ENCODE results near the gene RADIL.

The RADIL gene

DNA sequence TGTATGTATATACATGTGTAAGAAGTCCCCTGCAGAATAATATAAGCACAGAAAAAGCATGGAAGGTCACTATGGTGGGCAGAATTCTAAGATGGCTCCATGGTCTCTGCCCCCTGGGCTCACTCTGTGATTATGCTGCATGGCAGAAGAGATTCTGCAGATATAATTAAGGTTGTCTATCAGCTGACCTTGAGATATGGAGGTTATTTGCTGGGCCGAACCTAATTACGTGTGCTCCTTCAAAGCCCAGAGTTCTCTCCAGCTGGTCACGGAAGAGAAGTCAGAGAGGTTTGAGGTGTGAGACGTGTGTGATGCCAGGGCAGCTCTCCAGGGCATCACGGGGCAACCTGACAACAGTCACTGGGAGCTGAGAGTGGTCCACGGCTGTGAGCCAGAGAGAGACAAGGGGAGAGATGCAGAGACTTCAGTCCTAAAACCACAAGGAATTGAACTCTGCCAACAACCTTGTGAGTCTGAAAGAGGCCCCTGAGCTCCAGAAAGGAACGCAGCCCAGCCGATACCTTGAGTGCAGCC lies 33.2 kb downstream of the RADIL start:
- no peak overlapping the region for H3K4me3 Mint-ChIP-seq
- peaks cover 12% of the 10 kb centered on the region for H3K27me3 Mint-ChIP-seq
- H3K36me3 Mint-ChIP-seq (ENCODE audit: low read depth): no peaks in the 10 kb centered on the region
- H3K9me3 Mint-ChIP-seq: no peaks in the 10 kb centered on the region
- peaks cover 8% of the 10 kb centered on the region for H3K4me1 Mint-ChIP-seq (ENCODE audit: low read depth)
- H3K27ac Mint-ChIP-seq: no peak overlapping the region
- no peak for DNase-seq

DNA sequence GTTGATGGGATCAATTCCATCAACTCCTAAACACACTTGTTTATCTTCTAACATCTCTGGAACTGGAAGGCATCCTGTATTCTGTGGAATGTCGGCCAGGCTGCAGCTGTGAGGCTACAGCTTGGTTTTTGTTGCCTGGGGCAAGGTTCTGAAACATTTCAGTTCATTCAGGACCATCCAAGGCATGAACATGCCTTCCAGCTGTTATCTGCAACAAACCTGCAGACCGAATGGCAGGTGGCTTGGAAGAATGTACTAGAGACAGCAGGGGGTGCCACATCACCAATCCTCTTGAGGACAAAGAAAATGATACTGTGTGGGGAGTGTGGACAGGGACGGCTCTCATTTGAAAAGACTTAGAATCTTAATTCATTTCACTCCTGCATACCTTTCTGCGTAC lies 34.1 kb downstream of the RADIL start:
- H3K4me3 Mint-ChIP-seq: no peak overlapping the region
- no peaks in the 10 kb centered on the region for H3K9me3 Mint-ChIP-seq
- DNase-seq: no peak
- H3K36me3 Mint-ChIP-seq (ENCODE audit: low read depth): no peaks in the 10 kb centered on the region
- H3K27me3 Mint-ChIP-seq: peaks cover 19% of the 10 kb centered on the region
- H3K4me1 Mint-ChIP-seq (ENCODE audit: low read depth): peaks cover 9% of the 10 kb centered on the region
- H3K27ac Mint-ChIP-seq: no peak overlapping the region

DNA sequence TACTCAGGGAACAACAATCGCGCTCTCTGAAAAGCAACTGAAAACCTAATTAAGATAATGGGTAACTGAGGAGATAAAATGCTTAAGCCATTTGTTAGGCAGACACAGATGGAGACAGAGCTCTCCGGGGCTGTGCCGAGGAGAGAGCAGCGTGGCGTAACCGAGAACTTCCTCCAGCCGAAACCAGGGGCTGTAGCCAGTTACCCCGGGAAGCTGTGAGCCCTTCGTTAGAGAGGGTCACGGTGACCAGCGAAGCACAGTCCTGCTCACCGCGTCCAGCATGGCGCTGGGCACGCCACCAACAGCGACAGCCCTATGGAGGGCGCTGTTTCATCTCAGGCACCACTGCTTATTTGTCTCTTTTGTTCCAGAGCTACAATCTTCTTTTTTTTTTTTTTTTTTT lies 37.8 kb downstream of the RADIL start:
- no peaks in the 10 kb centered on the region for H3K9me3 Mint-ChIP-seq
- H3K27ac Mint-ChIP-seq: no peak overlapping the region
- peaks cover 4% of the 10 kb centered on the region for H3K4me1 Mint-ChIP-seq (ENCODE audit: low read depth)
- no peaks in the 10 kb centered on the region for H3K36me3 Mint-ChIP-seq (ENCODE audit: low read depth)
- H3K27me3 Mint-ChIP-seq: peaks cover 28% of the 10 kb centered on the region
- H3K4me3 Mint-ChIP-seq: no peak overlapping the region
- no peak for DNase-seq

- Mint-ChIP-seq H3K27ac (no peak overlapping the region), H3K4me3 (no peak overlapping the region), H3K9me3 (no peaks in the 10 kb centered on the region), H3K4me1 (ENCODE audit: low read depth) (peaks cover 4% of the 10 kb centered on the region), H3K27me3 (peaks cover 25% of the 10 kb centered on the region), H3K36me3 (ENCODE audit: low read depth) (no peaks in the 10 kb centered on the region)
- DNase-seq: no peak
Observed at GRCh38 chr7:4842319-4843064, 41.0 kb downstream of the RADIL start.

DNA sequence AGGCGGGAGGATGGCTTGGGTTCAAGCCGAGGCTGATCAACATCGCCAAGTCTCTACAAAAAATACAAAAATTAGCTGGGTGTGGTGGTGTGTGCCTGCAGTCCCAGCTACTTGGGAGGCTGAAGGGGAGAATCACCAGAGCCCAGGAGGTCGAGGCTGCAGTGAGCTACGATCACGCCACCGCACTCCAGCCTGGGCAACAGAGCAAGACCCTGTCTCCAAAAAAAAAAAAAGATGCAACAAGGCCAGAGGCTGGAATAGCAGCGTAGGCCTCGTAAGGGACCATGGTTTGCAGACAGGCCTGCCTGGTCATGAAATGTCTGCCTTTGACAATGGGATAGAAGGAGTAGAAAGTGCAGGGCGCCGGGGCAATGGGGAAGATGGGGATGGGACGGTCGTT lies 41.7 kb downstream of the RADIL start:
- Mint-ChIP-seq H3K4me1 (ENCODE audit: low read depth) (peaks cover 4% of the 10 kb centered on the region), H3K9me3 (no peaks in the 10 kb centered on the region), H3K36me3 (ENCODE audit: low read depth) (no peaks in the 10 kb centered on the region)

DNA sequence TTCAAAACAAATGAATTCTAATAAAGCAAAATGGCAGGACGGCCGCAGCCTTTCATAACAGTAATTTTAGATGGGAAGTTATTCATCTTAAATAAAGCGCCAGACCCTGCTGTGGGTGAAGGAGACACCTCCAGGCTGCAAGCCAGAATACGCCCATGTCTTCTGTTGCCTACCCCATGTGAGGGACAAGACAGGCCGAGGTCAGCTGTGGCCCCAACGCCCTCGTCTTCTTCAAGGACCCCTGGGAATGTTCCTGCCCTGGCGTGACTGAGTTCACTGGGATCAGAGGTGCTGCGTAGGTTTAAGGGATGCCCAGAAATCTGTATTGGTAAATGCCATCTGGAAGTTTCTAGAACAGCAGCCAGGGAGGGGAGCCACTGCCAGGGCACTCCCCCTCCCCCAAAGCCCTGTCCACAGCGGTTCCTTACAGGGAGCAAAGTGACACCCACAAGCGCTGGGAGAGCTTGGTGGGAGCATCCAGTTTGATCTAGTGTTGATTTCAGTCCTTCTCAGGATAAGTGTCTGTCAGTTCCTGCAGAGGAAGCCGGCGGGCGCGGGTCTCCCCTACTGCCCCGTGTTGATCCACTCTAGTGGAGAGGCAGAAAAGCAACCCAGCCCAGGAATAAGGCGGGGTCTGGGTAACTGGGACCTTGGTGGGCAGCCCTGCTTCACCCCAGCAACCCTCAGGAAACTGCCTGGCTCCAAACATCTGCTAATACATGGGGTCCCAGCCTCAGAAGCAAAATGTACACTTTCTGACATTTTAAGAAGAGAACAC lies 42.3 kb downstream of the RADIL start:
- H3K4me1 Mint-ChIP-seq (ENCODE audit: low read depth): peaks cover 4% of the 10 kb centered on the region
- peaks cover 22% of the 10 kb centered on the region for H3K27me3 Mint-ChIP-seq
- no peaks in the 10 kb centered on the region for H3K9me3 Mint-ChIP-seq
- H3K4me3 Mint-ChIP-seq: no peak overlapping the region
- no peaks in the 10 kb centered on the region for H3K36me3 Mint-ChIP-seq (ENCODE audit: low read depth)
- no peak for DNase-seq
- H3K27ac Mint-ChIP-seq: no peak overlapping the region

More for the DNA sequence above, 41.7 kb downstream of the RADIL start:
- Mint-ChIP-seq H3K27ac (no peak overlapping the region), H3K4me3 (no peak overlapping the region), H3K27me3 (peaks cover 22% of the 10 kb centered on the region)
- DNase-seq: no peak

- no peaks in the 10 kb centered on the region for H3K4me1 Mint-ChIP-seq (ENCODE audit: low read depth)
- H3K36me3 Mint-ChIP-seq (ENCODE audit: low read depth): no peaks in the 10 kb centered on the region
- peaks cover 14% of the 10 kb centered on the region for H3K27me3 Mint-ChIP-seq
- no peak for DNase-seq
- H3K27ac Mint-ChIP-seq: no peak overlapping the region
- no peak overlapping the region for H3K4me3 Mint-ChIP-seq
- no peaks in the 10 kb centered on the region for H3K9me3 Mint-ChIP-seq
Observed at GRCh38 chr7:4840079-4840501, 43.4 kb downstream of the RADIL start.

GRCh38 chr7:4838626-4839334 lies 44.7 kb downstream of the RADIL start:
- Mint-ChIP-seq H3K4me3 (no peak overlapping the region), H3K27ac (no peak overlapping the region), H3K4me1 (ENCODE audit: low read depth) (no peaks in the 10 kb centered on the region), H3K36me3 (ENCODE audit: low read depth) (no peaks in the 10 kb centered on the region), H3K27me3 (peaks cover 7% of the 10 kb centered on the region), H3K9me3 (no peaks in the 10 kb centered on the region)
- DNase-seq: no peak

- no peaks in the 10 kb centered on the region for H3K4me1 Mint-ChIP-seq (ENCODE audit: low read depth)
- no peaks in the 10 kb centered on the region for H3K9me3 Mint-ChIP-seq
- H3K4me3 Mint-ChIP-seq: no peak overlapping the region
- no peaks in the 10 kb centered on the region for H3K36me3 Mint-ChIP-seq (ENCODE audit: low read depth)
- no peak for DNase-seq
- no peak overlapping the region for H3K27ac Mint-ChIP-seq
- H3K27me3 Mint-ChIP-seq: peaks cover under 1% of the 10 kb centered on the region
Observed at GRCh38 chr7:4837803-4838625, 45.5 kb downstream of the RADIL start.

DNA sequence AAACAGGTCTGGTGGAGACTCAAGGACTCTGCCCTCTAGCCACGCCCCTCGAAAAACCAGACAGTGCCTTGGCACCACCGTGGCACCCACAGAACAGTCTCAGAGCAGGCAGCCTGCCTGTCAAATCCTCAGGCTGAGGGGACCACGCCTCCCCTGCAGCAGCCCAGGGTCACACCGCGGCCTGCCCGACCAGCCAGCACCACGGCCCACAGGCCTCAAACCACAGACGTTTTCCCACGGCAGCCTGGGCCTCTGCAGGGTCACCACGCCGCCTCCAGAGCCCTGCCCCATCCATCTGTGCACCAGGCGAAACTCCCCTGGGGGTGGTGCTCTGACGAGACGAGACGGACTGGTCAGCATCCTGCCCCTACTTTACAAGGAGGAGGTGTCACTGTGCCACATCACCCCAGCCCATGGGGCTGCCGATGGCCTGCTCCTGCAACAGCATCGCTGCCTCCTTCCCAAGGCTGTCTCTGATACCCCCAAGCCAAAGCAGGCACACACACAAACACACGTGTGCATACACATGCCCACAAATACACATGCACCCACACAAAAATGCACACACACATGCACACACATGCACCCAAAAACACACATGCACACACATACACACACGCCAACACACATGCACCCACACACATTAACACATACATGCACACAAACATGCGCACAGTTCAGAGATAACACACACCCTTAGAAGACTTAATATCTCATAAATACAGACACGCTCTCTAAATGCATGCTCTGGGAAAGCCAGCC lies 46.3 kb downstream of the RADIL start:
- H3K27ac Mint-ChIP-seq: no peak overlapping the region
- no peaks in the 10 kb centered on the region for H3K4me1 Mint-ChIP-seq (ENCODE audit: low read depth)
- no peak overlapping the region for H3K4me3 Mint-ChIP-seq
- DNase-seq: no peak
- H3K36me3 Mint-ChIP-seq (ENCODE audit: low read depth): no peaks in the 10 kb centered on the region
- no peaks in the 10 kb centered on the region for H3K9me3 Mint-ChIP-seq
- H3K27me3 Mint-ChIP-seq: no peaks in the 10 kb centered on the region

GRCh38 chr7:4836206-4836661 lies 47.3 kb downstream of the RADIL start:
- Mint-ChIP-seq H3K4me3 (no peak overlapping the region), H3K9me3 (no peaks in the 10 kb centered on the region), H3K4me1 (ENCODE audit: low read depth) (no peaks in the 10 kb centered on the region), H3K27me3 (no peaks in the 10 kb centered on the region), H3K27ac (no peak overlapping the region), H3K36me3 (ENCODE audit: low read depth) (no peaks in the 10 kb centered on the region)
- DNase-seq: no peak

- no peak overlapping the region for H3K27ac Mint-ChIP-seq
- H3K4me3 Mint-ChIP-seq: no peak overlapping the region
- no peaks in the 10 kb centered on the region for H3K4me1 Mint-ChIP-seq (ENCODE audit: low read depth)
- H3K36me3 Mint-ChIP-seq (ENCODE audit: low read depth): no peaks in the 10 kb centered on the region
- no peak for DNase-seq
- H3K9me3 Mint-ChIP-seq: no peaks in the 10 kb centered on the region
- no peaks in the 10 kb centered on the region for H3K27me3 Mint-ChIP-seq
Observed at GRCh38 chr7:4835398-4836205, 47.9 kb downstream of the RADIL start.

Measured in activated T-cell treated with anti-CD3 and anti-CD28 coated beads, Interleukin-2, amount 50 U/mL, for 24 hours (primary cell).